ENCODE data around the gene UBE2V1.

DNA sequence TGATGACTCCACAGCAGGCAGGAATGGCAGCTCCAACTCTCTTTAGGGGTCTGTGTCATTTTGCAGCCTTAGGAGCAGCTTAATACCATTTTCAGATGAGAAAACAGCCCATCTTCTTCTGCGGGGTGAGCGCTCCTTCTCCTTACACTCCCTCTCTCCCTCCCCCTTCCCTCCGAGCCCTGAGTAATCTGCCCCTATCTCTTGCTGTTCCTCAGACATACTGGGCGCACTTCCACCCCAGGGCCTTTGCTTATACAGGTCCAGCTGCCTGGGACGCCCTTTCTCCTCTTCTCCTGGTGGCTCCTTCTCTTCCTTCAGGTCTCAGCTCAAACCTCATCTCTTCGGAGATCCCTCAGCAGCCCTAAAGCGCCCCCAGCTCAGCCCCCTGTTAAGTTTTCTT lies 75.4 kb downstream of the UBE2V1 start:
- TF ChIP-seq EP300 (IDR thresholded peaks at IDR 0.05) = no peak
- TF ChIP-seq, protein P1, sequence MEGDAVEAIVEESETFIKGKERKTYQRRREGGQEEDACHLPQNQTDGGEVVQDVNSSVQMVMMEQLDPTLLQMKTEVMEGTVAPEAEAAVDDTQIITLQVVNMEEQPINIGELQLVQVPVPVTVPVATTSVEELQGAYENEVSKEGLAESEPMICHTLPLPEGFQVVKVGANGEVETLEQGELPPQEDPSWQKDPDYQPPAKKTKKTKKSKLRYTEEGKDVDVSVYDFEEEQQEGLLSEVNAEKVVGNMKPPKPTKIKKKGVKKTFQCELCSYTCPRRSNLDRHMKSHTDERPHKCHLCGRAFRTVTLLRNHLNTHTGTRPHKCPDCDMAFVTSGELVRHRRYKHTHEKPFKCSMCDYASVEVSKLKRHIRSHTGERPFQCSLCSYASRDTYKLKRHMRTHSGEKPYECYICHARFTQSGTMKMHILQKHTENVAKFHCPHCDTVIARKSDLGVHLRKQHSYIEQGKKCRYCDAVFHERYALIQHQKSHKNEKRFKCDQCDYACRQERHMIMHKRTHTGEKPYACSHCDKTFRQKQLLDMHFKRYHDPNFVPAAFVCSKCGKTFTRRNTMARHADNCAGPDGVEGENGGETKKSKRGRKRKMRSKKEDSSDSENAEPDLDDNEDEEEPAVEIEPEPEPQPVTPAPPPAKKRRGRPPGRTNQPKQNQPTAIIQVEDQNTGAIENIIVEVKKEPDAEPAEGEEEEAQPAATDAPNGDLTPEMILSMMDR (IDR thresholded peaks at IDR 0.05) = no peak
- no peak for TF ChIP-seq HOXA7 (CRISPR knock-in tag; IDR thresholded peaks at IDR 0.05)
- no peak for TF ChIP-seq CHD4 (IDR thresholded peaks at IDR 0.05; ENCODE audit: borderline replicate concordance)
- no peak for TF ChIP-seq NR3C1 (IDR thresholded peaks at IDR 0.05)
- TF ChIP-seq RAD21 (conservative IDR thresholded peaks at IDR 0.05 in 1 of 2, IDR thresholded peaks at IDR 0.05 in 1 of 2) = no peak
- TF ChIP-seq ZSCAN20 (CRISPR knock-in tag; IDR thresholded peaks at IDR 0.05) = no peak
- no peak for TF ChIP-seq EHF (CRISPR knock-in tag; IDR thresholded peaks at IDR 0.05)
- no peak for TF ChIP-seq POLR2A (IDR thresholded peaks at IDR 0.05; ENCODE audit: low read length)
- TF ChIP-seq GATA3 (IDR thresholded peaks at IDR 0.05; ENCODE audit: borderline replicate concordance) = no peak
- no peak for TF ChIP-seq NFE2L2 (conservative IDR thresholded peaks at IDR 0.05; ENCODE audit: low read length)
- TF ChIP-seq, protein P2, sequence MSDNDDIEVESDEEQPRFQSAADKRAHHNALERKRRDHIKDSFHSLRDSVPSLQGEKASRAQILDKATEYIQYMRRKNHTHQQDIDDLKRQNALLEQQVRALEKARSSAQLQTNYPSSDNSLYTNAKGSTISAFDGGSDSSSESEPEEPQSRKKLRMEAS (IDR thresholded peaks at IDR 0.05) = no peak
